WTC11 (cell line): Measurements from ENCODE around the gene C14orf132.

Experiments used
- CREB1 ChIP-seq: sonication (generic); formaldehyde crosslinking; IDR thresholded peaks from 2 replicates; pipeline ENCODE4 v1.8.0; 2023; ENCODE audit warnings: mild to moderate bottlenecking, missing genetic modification reagents
- E2F4 ChIP-seq: sonication (generic); formaldehyde crosslinking; IDR thresholded peaks from 2 replicates; pipeline ENCODE4 v1.8.1; 2022; ENCODE audit warnings: low read depth, mild to moderate bottlenecking, moderate library complexity, missing genetic modification reagents, borderline replicate concordance
- ESRRA ChIP-seq: sonication (generic); formaldehyde crosslinking; IDR thresholded peaks from 2 replicates; pipeline ENCODE4 v1.8.1; 2022; ENCODE audit warnings: mild to moderate bottlenecking, missing genetic modification reagents, borderline replicate concordance
- MXD4 ChIP-seq: fragments of 250-450 bp; sonication (Bioruptor Pico); IDR thresholded peaks from 2 replicates; pipeline ENCODE4 v1.8.0; 2021; ENCODE audit warnings: mild to moderate bottlenecking, moderate library complexity, borderline replicate concordance
- NFATC4 ChIP-seq: fragments of 250-450 bp; sonication (Bioruptor Pico); IDR thresholded peaks from 2 replicates; pipeline ENCODE4 v1.9.0; 2021; ENCODE audit warnings: mild to moderate bottlenecking
- NFE2L1 ChIP-seq: sonication (generic); formaldehyde crosslinking; IDR thresholded peaks from 2 replicates; pipeline ENCODE4 v1.8.1; 2023; ENCODE audit warnings: missing genetic modification reagents
- NR2C2 ChIP-seq: sonication (generic); formaldehyde crosslinking; IDR thresholded peaks from 2 replicates; pipeline ENCODE4 v1.8.0; 2022; ENCODE audit warnings: mild to moderate bottlenecking, missing genetic modification reagents
- OVOL2 ChIP-seq: fragments of 250-450 bp; sonication (Bioruptor Pico); IDR thresholded peaks from 2 replicates; pipeline ENCODE4 v1.9.0; 2021; ENCODE audit warnings: mild to moderate bottlenecking, borderline replicate concordance
- TEAD4 ChIP-seq: sonication (generic); formaldehyde crosslinking; IDR thresholded peaks from 2 replicates; pipeline ENCODE4 v1.8.0; 2022; ENCODE audit warnings: mild to moderate bottlenecking, missing genetic modification reagents
- TF ChIP-seq, protein P1 (sequence below): sonication (generic); formaldehyde crosslinking; IDR thresholded peaks from 2 replicates; pipeline ENCODE4 v1.8.0; 2022; ENCODE audit warnings: mild to moderate bottlenecking, missing genetic modification reagents
- TF ChIP-seq, protein P2 (sequence below): fragments of 200-600 bp; IDR thresholded peaks from 2 replicates; pipeline ENCODE4 v1.8.0; 2022; ENCODE audit warnings: antibody characterized with exemption

DNA sequence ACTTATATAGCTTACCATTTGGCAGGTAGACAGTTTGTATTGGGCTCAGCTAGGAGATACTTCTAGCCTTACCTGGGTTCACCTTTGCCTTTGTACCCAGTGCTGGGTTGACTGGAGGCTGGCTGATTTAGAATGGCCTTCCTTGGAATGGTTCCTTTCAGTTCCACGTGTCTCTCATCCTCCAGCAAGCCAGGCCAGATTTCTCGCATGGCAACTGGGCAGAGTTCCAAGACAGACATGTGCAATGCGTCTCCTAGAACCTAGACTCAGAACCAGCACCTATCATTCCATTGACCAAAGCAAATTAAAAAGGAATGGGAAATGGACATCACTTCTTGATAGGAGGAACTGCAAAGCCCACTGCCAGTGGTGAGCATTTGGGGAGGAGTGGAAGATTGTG is 86.4 kb downstream of the C14orf132 start:
- TF ChIP-seq, protein P1, sequence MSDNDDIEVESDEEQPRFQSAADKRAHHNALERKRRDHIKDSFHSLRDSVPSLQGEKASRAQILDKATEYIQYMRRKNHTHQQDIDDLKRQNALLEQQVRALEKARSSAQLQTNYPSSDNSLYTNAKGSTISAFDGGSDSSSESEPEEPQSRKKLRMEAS (CRISPR knock-in tag): no peak
- TF ChIP-seq E2F4 (CRISPR knock-in tag) (no peak), MXD4 (no peak), CREB1 (CRISPR knock-in tag) (no peak), NR2C2 (CRISPR knock-in tag) (no peak), OVOL2 (CRISPR knock-in tag) (no peak), TEAD4 (CRISPR knock-in tag) (no peak), NFATC4 (CRISPR knock-in tag) (no peak), NFE2L1 (no peak), ESRRA (CRISPR knock-in tag) (no peak)
- TF ChIP-seq, protein P2, sequence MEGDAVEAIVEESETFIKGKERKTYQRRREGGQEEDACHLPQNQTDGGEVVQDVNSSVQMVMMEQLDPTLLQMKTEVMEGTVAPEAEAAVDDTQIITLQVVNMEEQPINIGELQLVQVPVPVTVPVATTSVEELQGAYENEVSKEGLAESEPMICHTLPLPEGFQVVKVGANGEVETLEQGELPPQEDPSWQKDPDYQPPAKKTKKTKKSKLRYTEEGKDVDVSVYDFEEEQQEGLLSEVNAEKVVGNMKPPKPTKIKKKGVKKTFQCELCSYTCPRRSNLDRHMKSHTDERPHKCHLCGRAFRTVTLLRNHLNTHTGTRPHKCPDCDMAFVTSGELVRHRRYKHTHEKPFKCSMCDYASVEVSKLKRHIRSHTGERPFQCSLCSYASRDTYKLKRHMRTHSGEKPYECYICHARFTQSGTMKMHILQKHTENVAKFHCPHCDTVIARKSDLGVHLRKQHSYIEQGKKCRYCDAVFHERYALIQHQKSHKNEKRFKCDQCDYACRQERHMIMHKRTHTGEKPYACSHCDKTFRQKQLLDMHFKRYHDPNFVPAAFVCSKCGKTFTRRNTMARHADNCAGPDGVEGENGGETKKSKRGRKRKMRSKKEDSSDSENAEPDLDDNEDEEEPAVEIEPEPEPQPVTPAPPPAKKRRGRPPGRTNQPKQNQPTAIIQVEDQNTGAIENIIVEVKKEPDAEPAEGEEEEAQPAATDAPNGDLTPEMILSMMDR: no peak
